ENCODE measurements around the gene GPX1.
"Not testable (repeated sequence)": the region's sequence is repeated elsewhere in the genome, so short reads cannot be mapped to it uniquely, and the experiment has no call there.

GPX1 gene

GRCh38 chr3:49386056-49386756 is 28.1 kb upstream of the GPX1 start:
- Histone ChIP-seq H3K27ac (ENCODE audit: low read length) (no peak overlapping the region), H3K27me3 (ENCODE audit: low read depth, low read length) (no peaks in the 10 kb centered on the region), H3K4me1 (ENCODE audit: control insufficient read depth in 1 of 2, insufficient read depth in 2 of 2, low read length in 2 of 2) (peaks cover 5 to 18% of the 10 kb centered on the region in 2 donors), H3K9me3 (ENCODE audit: control insufficient read depth in 1 of 2, low read length in 2 of 2) (no peaks in the 10 kb centered on the region), H3K4me3 (ENCODE audit: low read depth in 1 of 2, low read length in 2 of 2) (no peak overlapping the region), H3K36me3 (ENCODE audit: control insufficient read depth in 1 of 2, insufficient read depth in 2 of 2, low read length in 2 of 2) (no peaks in the 10 kb centered on the region)

- Histone ChIP-seq H3K27ac (ENCODE audit: low read length) (no peak overlapping the region), H3K4me3 (ENCODE audit: low read depth in 1 of 2, low read length in 2 of 2) (no peak overlapping the region), H3K27me3 (ENCODE audit: low read depth, low read length) (no peaks in the 10 kb centered on the region), H3K36me3 (ENCODE audit: control insufficient read depth in 1 of 2, insufficient read depth in 2 of 2, low read length in 2 of 2) (no peaks in the 10 kb centered on the region), H3K4me1 (ENCODE audit: control insufficient read depth in 1 of 2, insufficient read depth in 2 of 2, low read length in 2 of 2) (peaks cover 5 to 18% of the 10 kb centered on the region in 2 donors), H3K9me3 (ENCODE audit: control insufficient read depth in 1 of 2, low read length in 2 of 2) (no peaks in the 10 kb centered on the region)
These were observed 27.5 kb upstream of the GPX1 start for GRCh38 chr3:49385617-49386016.

- H3K4me1 ChIP-seq (ENCODE audit: control insufficient read depth in 1 of 2, insufficient read depth in 2 of 2, low read length in 2 of 2) = peaks cover 3 to 19% of the 10 kb centered on the region in 2 donors
- no peaks in the 10 kb centered on the region for H3K9me3 ChIP-seq (ENCODE audit: control insufficient read depth in 1 of 2, low read length in 2 of 2)
- H3K4me3 ChIP-seq (ENCODE audit: low read depth in 1 of 2, low read length in 2 of 2) = no peak overlapping the region
- no peak overlapping the region for H3K27ac ChIP-seq (ENCODE audit: low read length)
- no peaks in the 10 kb centered on the region for H3K27me3 ChIP-seq (ENCODE audit: low read depth, low read length)
- H3K36me3 ChIP-seq (ENCODE audit: control insufficient read depth in 1 of 2, insufficient read depth in 2 of 2, low read length in 2 of 2) = no peaks in the 10 kb centered on the region
These were observed 25.2 kb upstream of the GPX1 start for GRCh38 chr3:49383387-49383786.

- H3K36me3 ChIP-seq (ENCODE audit: control insufficient read depth in 1 of 2, insufficient read depth in 2 of 2, low read length in 2 of 2) = peaks cover 9 to 24% of the 10 kb centered on the region in 2 donors
- no peak overlapping the region for H3K27ac ChIP-seq (ENCODE audit: low read length)
- no peaks in the 10 kb centered on the region for H3K9me3 ChIP-seq (ENCODE audit: control insufficient read depth in 1 of 2, low read length in 2 of 2)
- peaks cover 0 to 20% of the 10 kb centered on the region in 2 donors for H3K4me1 ChIP-seq (ENCODE audit: control insufficient read depth in 1 of 2, insufficient read depth in 2 of 2, low read length in 2 of 2)
- no peak overlapping the region for H3K4me3 ChIP-seq (ENCODE audit: low read depth in 1 of 2, low read length in 2 of 2)
- H3K27me3 ChIP-seq (ENCODE audit: low read depth, low read length) = no peaks in the 10 kb centered on the region
These were observed 20.2 kb upstream of the GPX1 start for GRCh38 chr3:49378249-49378895.

- Histone ChIP-seq H3K4me3 (ENCODE audit: low read depth in 1 of 2, low read length in 2 of 2) (no peak overlapping the region), H3K27ac (ENCODE audit: low read length) (no peak overlapping the region), H3K27me3 (ENCODE audit: low read depth, low read length) (no peaks in the 10 kb centered on the region), H3K36me3 (ENCODE audit: control insufficient read depth in 1 of 2, insufficient read depth in 2 of 2, low read length in 2 of 2) (peaks cover 17 to 32% of the 10 kb centered on the region in 2 donors), H3K4me1 (ENCODE audit: control insufficient read depth in 1 of 2, insufficient read depth in 2 of 2, low read length in 2 of 2) (peaks cover 0 to 22% of the 10 kb centered on the region in 2 donors), H3K9me3 (ENCODE audit: control insufficient read depth in 1 of 2, low read length in 2 of 2) (no peaks in the 10 kb centered on the region)
These were observed 19.3 kb upstream of the GPX1 start for GRCh38 chr3:49377483-49377882.

- Histone ChIP-seq H3K27ac (ENCODE audit: low read length) (no peak overlapping the region), H3K27me3 (ENCODE audit: low read depth, low read length) (no peaks in the 10 kb centered on the region), H3K36me3 (ENCODE audit: control insufficient read depth in 1 of 2, insufficient read depth in 2 of 2, low read length in 2 of 2) (peaks cover 25 to 63% of the 10 kb centered on the region in 2 donors), H3K4me3 (ENCODE audit: low read depth in 1 of 2, low read length in 2 of 2) (no peak overlapping the region), H3K9me3 (ENCODE audit: control insufficient read depth in 1 of 2, low read length in 2 of 2) (no peaks in the 10 kb centered on the region), H3K4me1 (ENCODE audit: control insufficient read depth in 1 of 2, insufficient read depth in 2 of 2, low read length in 2 of 2) (peaks cover 0 to 10% of the 10 kb centered on the region in 2 donors)
These were observed 13.8 kb upstream of the GPX1 start for GRCh38 chr3:49371946-49372345.

- Histone ChIP-seq H3K4me3 (ENCODE audit: low read depth in 1 of 2, low read length in 2 of 2) (no peak overlapping the region), H3K4me1 (ENCODE audit: control insufficient read depth in 1 of 2, insufficient read depth in 2 of 2, low read length in 2 of 2) (peaks cover 0 to 9% of the 10 kb centered on the region in 2 donors), H3K9me3 (ENCODE audit: control insufficient read depth in 1 of 2, low read length in 2 of 2) (no peaks in the 10 kb centered on the region), H3K27me3 (ENCODE audit: low read depth, low read length) (no peaks in the 10 kb centered on the region), H3K36me3 (ENCODE audit: control insufficient read depth in 1 of 2, insufficient read depth in 2 of 2, low read length in 2 of 2) (peaks cover 32 to 75% of the 10 kb centered on the region in 2 donors), H3K27ac (ENCODE audit: low read length) (no peak overlapping the region)
These were observed 12.6 kb upstream of the GPX1 start for GRCh38 chr3:49370585-49371290.

DNA sequence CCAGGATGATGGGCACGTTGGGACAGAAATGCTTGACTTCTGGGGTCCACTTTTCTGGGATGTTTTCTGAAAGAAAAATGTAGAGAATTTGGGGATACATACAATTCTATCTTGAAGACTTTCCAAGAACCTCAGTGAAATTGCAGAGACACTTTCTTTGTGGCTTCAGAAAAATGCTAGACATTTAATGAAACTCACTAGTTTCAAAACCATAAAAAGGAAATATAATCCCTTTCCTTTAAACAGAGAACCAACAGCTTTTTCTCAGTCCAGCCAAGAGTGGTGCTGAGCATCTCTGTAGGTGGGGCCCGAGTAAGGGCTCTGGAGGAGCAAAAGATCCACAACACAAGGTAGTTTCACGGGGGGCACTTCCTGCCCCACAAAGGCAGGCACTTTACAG is 4.4 kb upstream of the GPX1 start:
- peaks cover 5 to 9% of the 10 kb centered on the region in 2 donors for H3K4me1 ChIP-seq (ENCODE audit: control insufficient read depth in 1 of 2, insufficient read depth in 2 of 2, low read length in 2 of 2)
- H3K9me3 ChIP-seq (ENCODE audit: control insufficient read depth in 1 of 2, low read length in 2 of 2) = no peaks in the 10 kb centered on the region
- H3K4me3 ChIP-seq (ENCODE audit: low read depth in 1 of 2, low read length in 2 of 2) = no peak overlapping the region
- H3K36me3 ChIP-seq (ENCODE audit: control insufficient read depth in 1 of 2, insufficient read depth in 2 of 2, low read length in 2 of 2) = peaks cover 30 to 60% of the 10 kb centered on the region in 2 donors
- no peak overlapping the region for H3K27ac ChIP-seq (ENCODE audit: low read length)
- no peaks in the 10 kb centered on the region for H3K27me3 ChIP-seq (ENCODE audit: low read depth, low read length)

DNA sequence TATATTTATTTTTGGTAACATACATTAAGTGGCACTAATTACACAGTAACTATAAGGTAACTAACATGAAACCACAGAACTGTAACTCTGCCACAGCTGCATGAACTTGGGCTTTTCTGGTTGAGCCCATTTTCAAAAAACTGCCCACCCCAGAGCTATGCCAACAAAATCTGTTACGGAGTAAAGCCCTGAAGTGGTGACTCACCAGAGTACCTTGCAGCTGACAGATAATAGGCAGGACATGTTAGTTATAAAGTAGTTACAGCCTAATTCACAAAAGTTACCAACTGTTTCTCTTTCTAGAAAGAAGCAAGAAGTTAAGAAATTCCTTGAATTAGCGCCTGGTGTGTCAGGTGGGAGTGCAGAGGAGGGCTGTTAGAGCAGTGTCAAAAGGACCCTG is 1.5 kb upstream of the GPX1 start:
- peaks cover 29 to 51% of the 10 kb centered on the region in 2 donors for H3K36me3 ChIP-seq (ENCODE audit: control insufficient read depth in 1 of 2, insufficient read depth in 2 of 2, low read length in 2 of 2)
- H3K9me3 ChIP-seq (ENCODE audit: control insufficient read depth in 1 of 2, low read length in 2 of 2) = no peaks in the 10 kb centered on the region
- H3K27ac ChIP-seq (ENCODE audit: low read length) = peak overlapping the region; percentile 88
- H3K4me1 ChIP-seq (ENCODE audit: control insufficient read depth in 1 of 2, insufficient read depth in 2 of 2, low read length in 2 of 2) = peaks cover 5 to 25% of the 10 kb centered on the region in 2 donors
- H3K27me3 ChIP-seq (ENCODE audit: low read depth, low read length) = no peaks in the 10 kb centered on the region
- H3K4me3 ChIP-seq (ENCODE audit: low read depth in 1 of 2, low read length in 2 of 2) = no peak overlapping the region

DNA sequence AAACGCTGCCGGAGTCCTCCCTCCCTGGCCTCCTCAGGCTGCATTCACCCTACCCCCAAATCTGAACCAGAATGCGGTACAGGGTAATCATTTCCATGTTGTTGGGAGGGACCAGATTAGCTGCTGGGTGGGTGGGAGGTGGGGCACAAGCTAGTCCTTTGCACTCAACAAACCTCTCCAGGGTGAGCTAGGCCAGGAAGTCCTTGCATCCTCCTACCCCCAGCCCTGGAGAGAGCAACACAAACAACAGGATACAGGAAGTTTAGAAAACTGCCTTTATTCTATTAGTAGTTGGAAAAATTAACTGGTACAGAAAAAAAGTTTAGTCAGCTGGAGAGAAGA is 702 bp upstream of the GPX1 start:
- no peaks in the 10 kb centered on the region for H3K9me3 ChIP-seq (ENCODE audit: control insufficient read depth in 1 of 2, low read length in 2 of 2)
- H3K27me3 ChIP-seq (ENCODE audit: low read depth, low read length) = no peaks in the 10 kb centered on the region
- H3K4me1 ChIP-seq (ENCODE audit: control insufficient read depth in 1 of 2, insufficient read depth in 2 of 2, low read length in 2 of 2) = peaks cover 5 to 25% of the 10 kb centered on the region in 2 donors
- H3K27ac ChIP-seq (ENCODE audit: low read length) = peak overlapping the region; percentile 88
- H3K36me3 ChIP-seq (ENCODE audit: control insufficient read depth in 1 of 2, insufficient read depth in 2 of 2, low read length in 2 of 2) = peaks cover 29 to 47% of the 10 kb centered on the region in 2 donors
- peak overlapping the region; percentile 31 to 78 for H3K4me3 ChIP-seq (ENCODE audit: low read depth in 1 of 2, low read length in 2 of 2)

- H3K27me3 ChIP-seq (ENCODE audit: low read depth, low read length); H3K9me3 ChIP-seq (ENCODE audit: control insufficient read depth in 1 of 2, low read length in 2 of 2): not testable (repeated sequence)
- peak overlapping the region; percentile 70 to 78 for H3K4me3 ChIP-seq (ENCODE audit: low read depth in 1 of 2, low read length in 2 of 2)
- H3K4me1 ChIP-seq (ENCODE audit: control insufficient read depth in 1 of 2, insufficient read depth in 2 of 2, low read length in 2 of 2) = peaks cover 5 to 25% of the 10 kb centered on the region in 2 donors
- H3K27ac ChIP-seq (ENCODE audit: low read length) = peak overlapping the region; percentile 87
- peaks cover 27 to 39% of the 10 kb centered on the region in 2 donors for H3K36me3 ChIP-seq (ENCODE audit: control insufficient read depth in 1 of 2, insufficient read depth in 2 of 2, low read length in 2 of 2)
These were observed 523 bp downstream of the GPX1 start for GRCh38 chr3:49357443-49358216.

Measured in muscle layer of duodenum (tissue), 2 donors.